Heart right ventricle (tissue), 16 donors: Measurements from ENCODE around the gene GREM2. TPM values are rescaled to one million over a fixed set of nuclear protein-coding genes. Genes with fewer than 3 reads are reported as not detected.

ENCODE experiments used
- ATAC-seq, 8 donors: fragments of 200-7000 bp; cut with Tn5 transposase; one replicate each; pipeline ENCODE4 v1.9.1; 2020; ENCODE audit warnings: mild to moderate bottlenecking in 8 of 8, moderate library complexity in 8 of 8, moderate number of reproducible peaks in 1 of 8
- DNase-seq, 2 donors: peaks; one replicate each; pipeline ENCODE4 v3.0.0-alpha.2; 2020
- H3K27ac ChIP-seq, 10 donors: fragments of 200-600 bp; sonication (generic) in 2 of 10; one replicate each; pipeline versions ENCODE4 v1.5.0 to v1.8.0; 2020 to 2022; ENCODE audit warnings: mild to moderate bottlenecking in 3 of 10
- H3K27me3 ChIP-seq, 7 donors: fragments of 200-600 bp; one replicate each; pipeline ENCODE4 v1.8.0; 2021 to 2022; ENCODE audit warnings: mild to moderate bottlenecking in 2 of 7
- H3K36me3 ChIP-seq, 9 donors: fragments of 200-600 bp; sonication (generic) in 1 of 9; one replicate each; pipeline versions ENCODE4 v1.5.0 to v1.8.0; 2020 to 2022; ENCODE audit warnings: mild to moderate bottlenecking in 2 of 9
- H3K4me1 ChIP-seq, 9 donors: fragments of 200-600 bp; sonication (generic) in 1 of 9; one replicate each; pipeline versions ENCODE4 v1.5.0 to v1.8.0; 2020 to 2022; ENCODE audit warnings: mild to moderate bottlenecking in 4 of 9
- H3K4me3 ChIP-seq, 10 donors: fragments of 200-600 bp; sonication (generic) in 2 of 10; one replicate each; pipeline versions ENCODE4 v1.5.0 to v1.8.0; 2020 to 2022; ENCODE audit warnings: mild to moderate bottlenecking in 7 of 10, moderate library complexity in 2 of 10
- H3K9me3 ChIP-seq, 11 donors: fragments of 200-600 bp in 10 of 11; sonication (generic) in 2 of 11; one replicate each; pipeline versions ENCODE4 v1.5.0 to v1.8.0; 2013 to 2022; ENCODE audit warnings: mild to moderate bottlenecking in 2 of 11, control low read depth in 1 of 11, moderate library complexity in 1 of 11
- WGBS, 2 donors: extraction: QIAGEN DNeasy Blood & Tissue Kit; methylation state at CpG; one replicate each; pipeline ENCODE4 v1.1.7; 2013; ENCODE audit warnings: inconsistent platforms in 1 of 2; 5-methylcytosine and 5-hydroxymethylcytosine counted together
- intact Hi-C, 10 donors: fragments of 100-400 bp; cut with DNase I; formaldehyde crosslinking; loops; one replicate each; pipeline versions ENCODE4 v1.11.1 to v1.14.2; 2022
- polyA plus RNA-seq, 2 donors: library from polyadenylated mRNA; stranded (reverse); fragments of 200-250 nt; gene quantifications; one replicate each; pipeline ENCODE4 v1.2.3, GENCODE V29; 2013
- total RNA-seq, 10 donors: library from RNA; stranded (reverse); fragmentation: NEBNext Ultra II Directional in 3 of 10; extraction: Animal tissue kit (Norgen Biotek cat#: 25700) in 3 of 10; gene quantifications; one replicate each; pipeline versions ENCODE4 v1.2.1 to v1.2.4, GENCODE V29; 2021 to 2023
- TF ChIP-seq, protein P1 (sequence below), 9 donors: fragments of 200-600 bp; sonication (generic) in 2 of 9; IDR thresholded peaks; one replicate each; pipeline versions ENCODE4 v1.5.0 to v1.8.0; 2021 to 2022; ENCODE audit warnings: antibody characterized with exemption in 9 of 9, mild to moderate bottlenecking in 5 of 9, moderate library complexity in 1 of 9
- donor health status: Arrhythmogenic right ventricular cardiomyopathy.
- donor health status: ischemic (EF 13 %, LVEDD 7.1; RV severe dilation, severe dysfunction).
- donor health status: healthy with polysubstance abuse.
- donor health status: DM: no; HTN: yes; CAD: no.
- donor health status: DM: no; HTN: no; CAD: no.
- donor health status: ischemic (EF 25% LVEDD 6.9; RV normal size, moderate dysfunction).
- donor health status: ischemic (EF 25% LVEDD 5.7; RV mildly dilated, moderate dysfunction).
- donor health status: healthy.
- donor health status: DM: yes; HTN: yes; CAD: no.
- donor health status: Ischemic cardiomyopathy.
- donor health status: ischemic (EF 35%, LVEDD 5.7; RV mildly dilated, moderate dysfunction).
- donor health status: nonischemic (EF 11% LVEDD 7.7; RV severe dilation, severe dysfunction).
- donor health status: DM: yes; HTN: yes; CAD: no.
- donor health status: PGD.
- donor health status: ischemic (EF 29% LVEDD 5.4; RV normal size, mild dysfunction).
- donor health status: nonischemic (EF 23%, LVEDD 6.1; RV moderate dilation, normal function).

The GREM2 gene
- total and polyA plus RNA-seq, 12 donors = 0.01 to 0.25 (median 0.18) TPM; not detected in 8

DNA sequence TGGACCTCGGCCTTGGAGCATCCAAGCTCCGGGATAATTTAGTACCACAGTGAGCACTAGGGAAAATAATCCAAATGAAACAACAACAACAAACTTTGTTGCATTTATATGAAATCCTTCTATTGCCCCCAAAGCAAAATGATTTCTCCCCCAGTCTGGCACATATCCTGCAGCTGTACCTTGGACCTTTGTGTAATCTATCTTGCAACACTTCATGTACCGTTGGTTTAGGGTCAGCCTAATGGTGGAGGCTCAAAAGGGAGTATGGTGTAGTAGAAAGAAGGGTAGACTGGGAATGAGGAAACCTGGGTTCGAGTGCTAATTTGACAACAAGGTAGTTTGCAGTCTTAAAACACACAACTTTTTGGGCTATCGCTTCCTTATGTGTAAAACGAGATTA is 12.1 kb downstream of the GREM2 start:
- ATAC-seq (no peak), DNase-seq (no peak)
- peaks cover 0 to 5% (median 0%) of the 10 kb centered on the region in 7 donors for H3K27me3 ChIP-seq
- no peaks in the 10 kb centered on the region for H3K36me3 ChIP-seq
- no peaks in the 10 kb centered on the region for H3K9me3 ChIP-seq
- no peak overlapping the region for H3K27ac ChIP-seq
- no peaks in the 10 kb centered on the region for H3K4me1 ChIP-seq
- no peak overlapping the region for H3K4me3 ChIP-seq
- WGBS, 2 donors = 77 to 84% methylated on average over 6 of the region's 6 CpGs
- intact Hi-C loops = no loop called here
- TF ChIP-seq, protein P1, sequence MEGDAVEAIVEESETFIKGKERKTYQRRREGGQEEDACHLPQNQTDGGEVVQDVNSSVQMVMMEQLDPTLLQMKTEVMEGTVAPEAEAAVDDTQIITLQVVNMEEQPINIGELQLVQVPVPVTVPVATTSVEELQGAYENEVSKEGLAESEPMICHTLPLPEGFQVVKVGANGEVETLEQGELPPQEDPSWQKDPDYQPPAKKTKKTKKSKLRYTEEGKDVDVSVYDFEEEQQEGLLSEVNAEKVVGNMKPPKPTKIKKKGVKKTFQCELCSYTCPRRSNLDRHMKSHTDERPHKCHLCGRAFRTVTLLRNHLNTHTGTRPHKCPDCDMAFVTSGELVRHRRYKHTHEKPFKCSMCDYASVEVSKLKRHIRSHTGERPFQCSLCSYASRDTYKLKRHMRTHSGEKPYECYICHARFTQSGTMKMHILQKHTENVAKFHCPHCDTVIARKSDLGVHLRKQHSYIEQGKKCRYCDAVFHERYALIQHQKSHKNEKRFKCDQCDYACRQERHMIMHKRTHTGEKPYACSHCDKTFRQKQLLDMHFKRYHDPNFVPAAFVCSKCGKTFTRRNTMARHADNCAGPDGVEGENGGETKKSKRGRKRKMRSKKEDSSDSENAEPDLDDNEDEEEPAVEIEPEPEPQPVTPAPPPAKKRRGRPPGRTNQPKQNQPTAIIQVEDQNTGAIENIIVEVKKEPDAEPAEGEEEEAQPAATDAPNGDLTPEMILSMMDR (IDR thresholded peaks at IDR 0.05) = no peak

DNA sequence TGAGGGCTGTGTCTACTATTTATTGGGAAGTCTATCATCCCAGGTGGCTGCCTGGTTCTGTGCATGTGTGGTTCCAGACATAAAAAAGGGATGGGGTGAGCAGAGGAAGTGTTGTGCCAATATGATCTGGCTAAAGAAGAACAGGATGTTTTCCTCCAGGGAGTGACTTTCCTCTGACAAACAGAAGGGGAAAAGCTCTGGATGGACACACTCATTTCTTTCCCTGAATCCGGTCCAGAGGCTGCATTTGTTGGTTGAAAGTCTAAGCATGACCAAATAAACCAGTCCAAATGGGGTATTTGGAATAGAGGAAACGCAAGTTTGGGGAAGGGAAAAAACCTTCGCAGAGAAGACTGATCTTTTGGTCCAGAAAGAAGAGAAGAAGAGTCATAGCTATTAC is 12.7 kb downstream of the GREM2 start:
- Histone ChIP-seq H3K4me3 (no peak overlapping the region), H3K27me3 (peaks cover 0 to 5% (median 0%) of the 10 kb centered on the region in 7 donors), H3K4me1 (no peaks in the 10 kb centered on the region), H3K27ac (no peak overlapping the region), H3K9me3 (no peaks in the 10 kb centered on the region), H3K36me3 (no peaks in the 10 kb centered on the region)
- no peak for DNase-seq
- intact Hi-C loops = no loop called here
- ATAC-seq = no peak
- TF ChIP-seq, protein P1 (IDR thresholded peaks at IDR 0.05) = no peak
- WGBS, 2 donors = 76 to 85% methylated on average over 3 of the region's 3 CpGs

DNA sequence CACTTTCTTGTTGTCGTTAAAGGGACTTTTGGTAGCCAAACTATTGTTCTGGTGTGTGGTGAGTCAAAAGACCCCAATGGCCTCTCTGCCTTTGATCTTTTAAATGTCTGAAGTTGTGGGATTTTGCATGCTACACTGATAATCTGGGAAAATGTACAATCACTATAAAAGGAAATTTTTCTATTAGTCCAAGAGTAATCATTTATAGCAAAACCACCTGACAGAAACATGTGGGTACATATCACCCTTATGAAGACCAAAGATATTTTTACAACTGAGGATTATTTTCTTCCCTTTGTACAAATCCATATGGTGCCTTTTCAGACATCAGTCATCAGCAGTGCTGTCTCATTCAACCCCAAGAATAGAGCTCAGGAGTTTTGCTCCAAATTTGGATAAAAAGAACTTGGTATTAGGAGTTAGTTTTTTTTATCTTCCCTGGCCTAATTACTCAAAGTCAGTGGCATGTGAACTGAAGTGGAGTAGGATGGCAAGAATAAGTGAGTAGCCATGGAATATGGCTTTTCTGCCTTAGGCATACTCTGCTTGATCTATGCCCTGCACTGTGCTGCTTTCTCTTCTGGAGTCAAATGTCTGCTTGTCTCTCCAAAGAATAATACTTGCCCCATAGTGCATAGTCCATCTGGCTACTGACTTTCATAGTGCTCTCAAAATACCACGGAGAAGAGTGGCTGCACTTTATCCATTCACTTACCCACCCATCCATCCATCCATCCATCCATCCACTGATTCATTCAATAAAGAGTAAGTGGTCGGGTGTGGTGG is 13.5 kb downstream of the GREM2 start:
- Histone ChIP-seq H3K4me3 (no peak overlapping the region), H3K27me3 (peaks cover 0 to 5% (median 0%) of the 10 kb centered on the region in 7 donors), H3K27ac (no peak overlapping the region), H3K36me3 (no peaks in the 10 kb centered on the region), H3K9me3 (no peaks in the 10 kb centered on the region), H3K4me1 (no peaks in the 10 kb centered on the region)
- ATAC-seq (no peak), DNase-seq (no peak)
- WGBS, 2 donors = 78% methylated on average over 3 of the region's 3 CpGs
- TF ChIP-seq, protein P1 (IDR thresholded peaks at IDR 0.05) = no peak
- intact Hi-C loops = no loop called here

DNA sequence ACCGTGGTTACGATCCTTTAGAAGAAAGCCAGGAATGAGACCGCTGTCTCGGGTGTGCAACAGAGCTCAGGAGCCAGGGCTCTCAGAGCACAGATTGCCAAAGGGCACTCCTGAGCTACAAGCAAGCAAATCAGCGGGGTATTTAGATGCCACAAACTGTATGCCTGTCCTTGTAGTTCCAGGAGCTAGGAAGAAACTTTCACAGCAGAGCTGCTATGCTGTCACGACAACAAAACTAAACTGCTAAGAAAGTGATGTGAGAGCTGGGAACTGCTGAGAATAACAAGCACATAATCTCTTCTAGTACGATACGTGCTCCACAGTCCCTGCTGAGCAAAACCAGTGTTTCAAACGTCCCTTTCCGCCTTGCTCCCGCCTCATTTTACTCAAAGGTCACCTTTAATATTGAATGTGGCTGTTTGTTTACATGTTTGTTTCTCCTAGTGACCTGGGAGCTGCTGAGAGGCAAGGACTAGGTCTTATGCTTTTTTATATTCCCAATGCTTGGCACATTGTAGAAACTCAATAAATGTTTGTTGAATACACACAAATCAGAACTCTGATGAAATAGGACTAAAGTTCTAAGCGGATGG is 14.7 kb downstream of the GREM2 start:
- H3K4me1 ChIP-seq = no peaks in the 10 kb centered on the region
- H3K36me3 ChIP-seq = no peaks in the 10 kb centered on the region
- H3K27ac ChIP-seq = no peak overlapping the region
- DNase-seq = no peak
- intact Hi-C loops = no loop called here
- WGBS, 2 donors = 39 to 45% methylated on average over 12 of the region's 12 CpGs
- ATAC-seq = peak in 1 of 8 donors; percentile 51
- H3K9me3 ChIP-seq = no peaks in the 10 kb centered on the region
- H3K27me3 ChIP-seq = peaks cover 0 to 5% (median 0%) of the 10 kb centered on the region in 7 donors
- TF ChIP-seq, protein P1 (IDR thresholded peaks at IDR 0.05) = no peak
- no peak overlapping the region for H3K4me3 ChIP-seq
